WTC11 (cell line): Measurements from ENCODE around the gene AEBP2. TPM values are rescaled to one million over a fixed set of nuclear protein-coding genes. Genes with fewer than 3 reads are reported as not detected.
A peak's percentile ranks its signal among the peaks of the same experiment; 100 is the strongest.

Experiments
- ATAC-seq: fragments of 200-7000 bp; cut with Tn5 transposase; 2 replicates; pipeline ENCODE4 v1.10.0; 2021; ENCODE audit warnings: mild to moderate bottlenecking, moderate library complexity
- CTCF ChIA-PET: fragments of 300-600 bp; sonication (Branson Sonifier 250); formaldehyde crosslinking; loops from one replicate; lab custom pipeline; 2021; ENCODE audit warnings: antibody characterized with exemption; lab: Charles Lee
- POLR2A ChIA-PET: fragments of 350-600 bp; sonication (Branson Sonifier 250); formaldehyde crosslinking; loops from one replicate; lab custom pipeline; 2021; ENCODE audit warnings: antibody characterized with exemption; lab: Charles Lee
- DNase-seq: peaks from one replicate; pipeline ENCODE4 v3.0.0; 2021; ENCODE audit warnings: low spot score
- H3K27ac Mint-ChIP-seq: 2 replicates; pipeline ENCODE4 v1.8.0; 2021; ENCODE audit warnings: mixed read lengths
- H3K27me3 Mint-ChIP-seq: 2 replicates; pipeline ENCODE4 v1.8.0; 2021; ENCODE audit warnings: low read depth, mild to moderate bottlenecking, moderate library complexity, mixed read lengths
- H3K36me3 Mint-ChIP-seq: 2 replicates; pipeline ENCODE4 v1.8.0; 2021; ENCODE audit warnings: mixed read lengths
- H3K4me1 Mint-ChIP-seq: 2 replicates; pipeline ENCODE4 v1.8.0; 2022; ENCODE audit warnings: mixed read lengths
- H3K4me3 Mint-ChIP-seq: 2 replicates; pipeline ENCODE4 v1.8.0; 2021; ENCODE audit warnings: mild to moderate bottlenecking, moderate library complexity, mixed read lengths
- H3K9me3 Mint-ChIP-seq: 2 replicates; pipeline ENCODE4 v1.8.0; 2021; ENCODE audit warnings: mixed read lengths
- CREM ChIP-seq: sonication (generic); formaldehyde crosslinking; IDR thresholded peaks from 2 replicates; pipeline ENCODE4 v1.8.1; 2022; ENCODE audit warnings: mild to moderate bottlenecking, missing genetic modification reagents, moderate library complexity
- E2F4 ChIP-seq: sonication (generic); formaldehyde crosslinking; IDR thresholded peaks from 2 replicates; pipeline ENCODE4 v1.8.1; 2022; ENCODE audit warnings: low read depth, mild to moderate bottlenecking, moderate library complexity, missing genetic modification reagents, borderline replicate concordance
- ESRRA ChIP-seq: sonication (generic); formaldehyde crosslinking; IDR thresholded peaks from 2 replicates; pipeline ENCODE4 v1.8.1; 2022; ENCODE audit warnings: mild to moderate bottlenecking, missing genetic modification reagents, borderline replicate concordance
- GABPB1 ChIP-seq: sonication (generic); formaldehyde crosslinking; IDR thresholded peaks from 2 replicates; pipeline ENCODE4 v1.8.1; 2023; ENCODE audit warnings: mild to moderate bottlenecking, missing genetic modification reagents
- GTF2I ChIP-seq: fragments of 250-450 bp; sonication (Bioruptor Pico); conservative IDR thresholded peaks from 2 replicates; pipeline ENCODE4 v1.4.0; 2021; ENCODE audit warnings: mild to moderate bottlenecking
- IRF2 ChIP-seq: sonication (generic); formaldehyde crosslinking; IDR thresholded peaks from 2 replicates; pipeline ENCODE4 v1.8.0; 2022; ENCODE audit warnings: low read depth, missing genetic modification reagents, borderline replicate concordance
- JUN ChIP-seq: sonication (generic); formaldehyde crosslinking; IDR thresholded peaks from 2 replicates; pipeline ENCODE4 v1.8.0; 2023; ENCODE audit warnings: mild to moderate bottlenecking, missing genetic modification reagents
- MXD4 ChIP-seq: fragments of 250-450 bp; sonication (Bioruptor Pico); IDR thresholded peaks from 2 replicates; pipeline ENCODE4 v1.8.0; 2021; ENCODE audit warnings: mild to moderate bottlenecking, moderate library complexity, borderline replicate concordance
- NFE2L1 ChIP-seq: sonication (generic); formaldehyde crosslinking; IDR thresholded peaks from 2 replicates; pipeline ENCODE4 v1.8.1; 2023; ENCODE audit warnings: missing genetic modification reagents
- NR3C1 ChIP-seq: sonication (generic); formaldehyde crosslinking; conservative IDR thresholded peaks from 2 replicates; pipeline ENCODE4 v1.8.1; 2023; ENCODE audit warnings: low read depth, mild to moderate bottlenecking, missing genetic modification reagents
- SMAD3 ChIP-seq: sonication (generic); formaldehyde crosslinking; IDR thresholded peaks from 2 replicates; pipeline ENCODE4 v1.8.0; 2022; ENCODE audit warnings: missing genetic modification reagents, mild to moderate bottlenecking, borderline replicate concordance
- STAT6 ChIP-seq: sonication (generic); formaldehyde crosslinking; conservative IDR thresholded peaks from 2 replicates; pipeline ENCODE4 v1.8.1; 2023; ENCODE audit warnings: mild to moderate bottlenecking, low read depth, missing genetic modification reagents, moderate library complexity
- TEAD1 ChIP-seq: sonication (generic); formaldehyde crosslinking; IDR thresholded peaks from 2 replicates; pipeline ENCODE4 v1.8.0; 2022; ENCODE audit warnings: mild to moderate bottlenecking, missing genetic modification reagents
- ZNF219 ChIP-seq: sonication (generic); formaldehyde crosslinking; IDR thresholded peaks from 2 replicates; pipeline ENCODE4 v1.8.0; 2023; ENCODE audit warnings: missing genetic modification reagents, mild to moderate bottlenecking, borderline replicate concordance
- ZNF232 ChIP-seq: sonication (generic); formaldehyde crosslinking; IDR thresholded peaks from 2 replicates; pipeline ENCODE4 v1.8.0; 2022; ENCODE audit warnings: mild to moderate bottlenecking, missing genetic modification reagents
- ZNF396 ChIP-seq: fragments of 250-450 bp; sonication (Bioruptor Pico); IDR thresholded peaks from 2 replicates; pipeline ENCODE4 v1.8.0; 2021; ENCODE audit warnings: mild to moderate bottlenecking, moderate library complexity, borderline replicate concordance
- ZNF671 ChIP-seq: fragments of 250-450 bp; sonication (Bioruptor Pico); IDR thresholded peaks from 2 replicates; pipeline ENCODE4 v1.8.0; 2021; ENCODE audit warnings: mild to moderate bottlenecking
- total RNA-seq: library from RNA; stranded (reverse); gene quantifications from 3 replicates; pipeline ENCODE4 v1.2.3, GENCODE V29; 2021
- TF ChIP-seq, protein P1 (sequence below): fragments of 250-450 bp; sonication (Bioruptor Pico); IDR thresholded peaks from 2 replicates; pipeline ENCODE4 v1.9.0; 2021; ENCODE audit warnings: mild to moderate bottlenecking
- TF ChIP-seq, protein P2 (sequence below): fragments of 250-450 bp; sonication (Bioruptor Pico); IDR thresholded peaks from 2 replicates; pipeline ENCODE4 v1.9.0; 2021; ENCODE audit warnings: mild to moderate bottlenecking, borderline replicate concordance
- TF ChIP-seq, protein P3 (sequence below): fragments of 250-450 bp; sonication (Bioruptor Pico); IDR thresholded peaks from 2 replicates; pipeline ENCODE4 v2.1.2; 2022; ENCODE audit warnings: mild to moderate bottlenecking, moderate library complexity
- TF ChIP-seq, protein P4 (sequence below): sonication (generic); formaldehyde crosslinking; IDR thresholded peaks from 2 replicates; pipeline ENCODE4 v1.8.1; 2022; ENCODE audit warnings: missing genetic modification reagents, borderline replicate concordance

AEBP2 gene
- total RNA-seq, 1 experiment from 2014 or later = 65.9 TPM

DNA sequence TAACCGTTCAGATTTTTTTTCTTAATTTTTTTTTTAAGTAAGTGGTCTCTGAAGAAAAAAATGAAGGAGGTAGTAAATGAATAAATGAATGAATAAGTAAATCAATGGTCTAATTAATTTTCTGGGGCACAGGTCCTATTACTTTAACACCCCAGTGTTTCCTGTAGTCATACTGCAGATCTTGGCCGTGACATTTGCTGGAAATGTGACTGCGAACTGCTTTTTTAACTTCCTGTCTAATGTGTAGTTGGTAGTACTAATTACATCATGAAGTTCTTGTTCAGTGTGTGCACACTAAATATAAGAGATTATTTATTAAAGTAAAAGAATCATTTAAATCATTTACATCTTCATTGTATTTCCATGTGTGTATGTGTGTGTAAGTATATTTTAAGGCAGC, 45.4 kb downstream of the AEBP2 start (continued):
- TF ChIP-seq IRF2 (CRISPR knock-in tag) (no peak), STAT6 (CRISPR knock-in tag) (no peak), ESRRA (CRISPR knock-in tag) (no peak), ZNF671 (CRISPR knock-in tag) (no peak), NFE2L1 (CRISPR knock-in tag) (no peak), GABPB1 (CRISPR knock-in tag) (no peak), E2F4 (CRISPR knock-in tag) (no peak), SMAD3 (CRISPR knock-in tag) (no peak)
- TF ChIP-seq, protein P1, sequence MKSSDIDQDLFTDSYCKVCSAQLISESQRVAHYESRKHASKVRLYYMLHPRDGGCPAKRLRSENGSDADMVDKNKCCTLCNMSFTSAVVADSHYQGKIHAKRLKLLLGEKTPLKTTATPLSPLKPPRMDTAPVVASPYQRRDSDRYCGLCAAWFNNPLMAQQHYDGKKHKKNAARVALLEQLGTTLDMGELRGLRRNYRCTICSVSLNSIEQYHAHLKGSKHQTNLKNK (CRISPR knock-in tag) = no peak
- TF ChIP-seq, protein P2, sequence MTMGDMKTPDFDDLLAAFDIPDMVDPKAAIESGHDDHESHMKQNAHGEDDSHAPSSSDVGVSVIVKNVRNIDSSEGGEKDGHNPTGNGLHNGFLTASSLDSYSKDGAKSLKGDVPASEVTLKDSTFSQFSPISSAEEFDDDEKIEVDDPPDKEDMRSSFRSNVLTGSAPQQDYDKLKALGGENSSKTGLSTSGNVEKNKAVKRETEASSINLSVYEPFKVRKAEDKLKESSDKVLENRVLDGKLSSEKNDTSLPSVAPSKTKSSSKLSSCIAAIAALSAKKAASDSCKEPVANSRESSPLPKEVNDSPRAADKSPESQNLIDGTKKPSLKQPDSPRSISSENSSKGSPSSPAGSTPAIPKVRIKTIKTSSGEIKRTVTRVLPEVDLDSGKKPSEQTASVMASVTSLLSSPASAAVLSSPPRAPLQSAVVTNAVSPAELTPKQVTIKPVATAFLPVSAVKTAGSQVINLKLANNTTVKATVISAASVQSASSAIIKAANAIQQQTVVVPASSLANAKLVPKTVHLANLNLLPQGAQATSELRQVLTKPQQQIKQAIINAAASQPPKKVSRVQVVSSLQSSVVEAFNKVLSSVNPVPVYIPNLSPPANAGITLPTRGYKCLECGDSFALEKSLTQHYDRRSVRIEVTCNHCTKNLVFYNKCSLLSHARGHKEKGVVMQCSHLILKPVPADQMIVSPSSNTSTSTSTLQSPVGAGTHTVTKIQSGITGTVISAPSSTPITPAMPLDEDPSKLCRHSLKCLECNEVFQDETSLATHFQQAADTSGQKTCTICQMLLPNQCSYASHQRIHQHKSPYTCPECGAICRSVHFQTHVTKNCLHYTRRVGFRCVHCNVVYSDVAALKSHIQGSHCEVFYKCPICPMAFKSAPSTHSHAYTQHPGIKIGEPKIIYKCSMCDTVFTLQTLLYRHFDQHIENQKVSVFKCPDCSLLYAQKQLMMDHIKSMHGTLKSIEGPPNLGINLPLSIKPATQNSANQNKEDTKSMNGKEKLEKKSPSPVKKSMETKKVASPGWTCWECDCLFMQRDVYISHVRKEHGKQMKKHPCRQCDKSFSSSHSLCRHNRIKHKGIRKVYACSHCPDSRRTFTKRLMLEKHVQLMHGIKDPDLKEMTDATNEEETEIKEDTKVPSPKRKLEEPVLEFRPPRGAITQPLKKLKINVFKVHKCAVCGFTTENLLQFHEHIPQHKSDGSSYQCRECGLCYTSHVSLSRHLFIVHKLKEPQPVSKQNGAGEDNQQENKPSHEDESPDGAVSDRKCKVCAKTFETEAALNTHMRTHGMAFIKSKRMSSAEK (CRISPR knock-in tag) = no peak
- TF ChIP-seq, all 79 proteins: peak for 0

GRCh38 chr12:19485240-19485639, 45.9 kb downstream of the AEBP2 start:
- H3K4me3 Mint-ChIP-seq = no peak overlapping the region
- POLR2A ChIA-PET = no interaction called here
- DNase-seq (no peak), ATAC-seq (no peak)
- CTCF ChIA-PET = no interaction called here
- H3K36me3 Mint-ChIP-seq = peaks cover 31% of the 10 kb centered on the region
- H3K4me1 Mint-ChIP-seq = peaks cover 61% of the 10 kb centered on the region
- peak overlapping the region; percentile 51; the same call in 1 of the 2 replicates for H3K27ac Mint-ChIP-seq
- H3K27me3 Mint-ChIP-seq = no peaks in the 10 kb centered on the region
- peaks cover 5% of the 10 kb centered on the region; the same call in 1 of the 2 replicates for H3K9me3 Mint-ChIP-seq
- TF ChIP-seq TEAD1 (no peak), SMAD3 (CRISPR knock-in tag) (no peak), NR3C1 (no peak), MXD4 (CRISPR knock-in tag) (no peak), ZNF396 (CRISPR knock-in tag) (no peak), CREM (CRISPR knock-in tag) (no peak), JUN (CRISPR knock-in tag) (no peak), GTF2I (CRISPR knock-in tag) (no peak), IRF2 (CRISPR knock-in tag) (no peak), ZNF219 (CRISPR knock-in tag) (no peak), ZNF232 (CRISPR knock-in tag) (no peak)
- TF ChIP-seq, protein P3, sequence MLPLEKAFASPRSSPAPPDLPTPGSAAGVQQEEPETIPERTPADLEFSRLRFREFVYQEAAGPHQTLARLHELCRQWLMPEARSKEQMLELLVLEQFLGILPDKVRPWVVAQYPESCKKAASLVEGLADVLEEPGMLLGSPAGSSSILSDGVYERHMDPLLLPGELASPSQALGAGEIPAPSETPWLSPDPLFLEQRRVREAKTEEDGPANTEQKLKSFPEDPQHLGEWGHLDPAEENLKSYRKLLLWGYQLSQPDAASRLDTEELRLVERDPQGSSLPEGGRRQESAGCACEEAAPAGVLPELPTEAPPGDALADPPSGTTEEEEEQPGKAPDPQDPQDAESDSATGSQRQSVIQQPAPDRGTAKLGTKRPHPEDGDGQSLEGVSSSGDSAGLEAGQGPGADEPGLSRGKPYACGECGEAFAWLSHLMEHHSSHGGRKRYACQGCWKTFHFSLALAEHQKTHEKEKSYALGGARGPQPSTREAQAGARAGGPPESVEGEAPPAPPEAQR (CRISPR knock-in tag) = no peak
- TF ChIP-seq, protein P4, sequence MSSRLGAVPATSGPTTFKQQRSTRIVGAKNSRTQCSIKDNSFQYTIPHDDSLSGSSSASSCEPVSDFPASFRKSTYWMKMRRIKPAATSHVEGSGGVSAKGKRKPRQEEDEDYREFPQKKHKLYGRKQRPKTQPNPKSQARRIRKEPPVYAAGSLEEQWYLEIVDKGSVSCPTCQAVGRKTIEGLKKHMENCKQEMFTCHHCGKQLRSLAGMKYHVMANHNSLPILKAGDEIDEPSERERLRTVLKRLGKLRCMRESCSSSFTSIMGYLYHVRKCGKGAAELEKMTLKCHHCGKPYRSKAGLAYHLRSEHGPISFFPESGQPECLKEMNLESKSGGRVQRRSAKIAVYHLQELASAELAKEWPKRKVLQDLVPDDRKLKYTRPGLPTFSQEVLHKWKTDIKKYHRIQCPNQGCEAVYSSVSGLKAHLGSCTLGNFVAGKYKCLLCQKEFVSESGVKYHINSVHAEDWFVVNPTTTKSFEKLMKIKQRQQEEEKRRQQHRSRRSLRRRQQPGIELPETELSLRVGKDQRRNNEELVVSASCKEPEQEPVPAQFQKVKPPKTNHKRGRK (CRISPR knock-in tag) = no peak
